Prostate gland (tissue), 2 donors: ENCODE data around the gene C6orf89. TPM values are rescaled to one million over a fixed set of nuclear protein-coding genes. Genes with fewer than 3 reads are reported as not detected.
A peak's percentile ranks its signal among the peaks of the same experiment; 100 is the strongest.

Experiments
- DNase-seq: peaks from one replicate; pipeline ENCODE4 v3.0.0-alpha.2; 2019; ENCODE audit warnings: low spot score
- H3K27ac ChIP-seq, 2 donors: fragments of 200-600 bp; sonication (generic); 2 replicates each; pipeline ENCODE4 v1.5.1; 2017 to 2019
- H3K27me3 ChIP-seq: fragments of 200-600 bp; sonication (generic); replicated peaks from 2 replicates; pipeline ENCODE4 v1.5.1; 2019; ENCODE audit not compliant: insufficient read depth
- H3K36me3 ChIP-seq, 2 donors: fragments of 200-600 bp; sonication (generic); 1 replicate in 1 of 2; 2 replicates in 1 of 2; pipeline versions ENCODE4 v1.5.1 to v1.8.1; 2017 to 2019
- H3K4me1 ChIP-seq: fragments of 200-600 bp; sonication (generic); replicated peaks from 2 replicates; pipeline ENCODE4 v1.5.1; 2019
- H3K4me3 ChIP-seq, 2 donors: fragments of 200-600 bp; sonication (generic); 2 replicates each; pipeline ENCODE4 v1.5.1; 2017 to 2019
- H3K9me3 ChIP-seq: fragments of 200-600 bp; sonication (generic); 2 replicates; pipeline ENCODE4 v1.5.1; 2017
- CTCF ChIP-seq, 4 experiments: fragments of 200-600 bp in 2 of 4; fragments of 450-650 bp in 2 of 4; sonication (generic) in 2 of 4; IDR thresholded peaks; 1 replicate in 3 of 4; 2 replicates in 1 of 4; pipeline ENCODE4 v1.5.1; 2016 to 2019; ENCODE audit warnings: antibody characterized with exemption in 4 of 4, mild to moderate bottlenecking in 2 of 4, moderate library complexity in 2 of 4
- POLR2A ChIP-seq: fragments of 450-650 bp; IDR thresholded peaks from one replicate; pipeline ENCODE4 v1.6.1; 2016; ENCODE audit warnings: antibody characterized with exemption, mild to moderate bottlenecking
- POLR2AphosphoS5 ChIP-seq: sonication (generic); formaldehyde crosslinking; IDR thresholded peaks from one replicate; pipeline ENCODE4 v1.6.1; 2017; ENCODE audit warnings: antibody characterized with exemption
- WGBS: methylation state at CpG from one replicate; pipeline ENCODE4 v1.1.5; 2018; 5-methylcytosine and 5-hydroxymethylcytosine counted together
- intact Hi-C: fragments of 100-400 bp; cut with DNase I; formaldehyde crosslinking; loops from one replicate; pipeline ENCODE4 v1.14.2; 2022
- total RNA-seq, 2 donors: library from RNA; depleted of rRNA; stranded (reverse); fragments of >200 nt; gene quantifications; one replicate each; pipeline ENCODE4 v1.1.0, GENCODE V29; 2016

The C6orf89 gene
- total RNA-seq, 2 donors from 2014 or later: 54.9 to 96.9 TPM

- Histone ChIP-seq H3K36me3 (no peaks in the 10 kb centered on the region), H3K4me3 (no peak overlapping the region), H3K27ac (no peak overlapping the region), H3K27me3 (no peaks in the 10 kb centered on the region), H3K9me3 (no peaks in the 10 kb centered on the region), H3K4me1 (no peaks in the 10 kb centered on the region)
- TF ChIP-seq POLR2A (no peak), POLR2AphosphoS5 (no peak), CTCF (IDR thresholded peaks at IDR 0.05) (no peak)
- intact Hi-C loops: no loop called here
- DNase-seq: no peak
- 95% methylated on average over 1 of the region's 1 CpG for WGBS
Measured at GRCh38 chr6:36873115-36873514, 12.6 kb upstream of the C6orf89 start.

- TF ChIP-seq POLR2AphosphoS5 (no peak), CTCF (IDR thresholded peaks at IDR 0.05) (peak in 1 of 4 experiments; percentile 16)
Measured at GRCh38 chr6:36873612-36874442, 11.9 kb upstream of the C6orf89 start.

GRCh38 chr6:36874443-36875249 is 11.1 kb upstream of the C6orf89 start, which contains the start of gene PPIL1:
PPIL1 (minus strand) TSS chr6:36874803; CDS start chr6:36874772, 31 bp downstream.
- H3K36me3 ChIP-seq: no peaks in the 10 kb centered on the region
- H3K4me3 ChIP-seq: peak within 1 kb of the TSS; percentile 75 to 81
- intact Hi-C loops: no loop called here
- H3K4me1 ChIP-seq: no peaks in the 10 kb centered on the region
- H3K27ac ChIP-seq: peak within 1 kb of the TSS; percentile 79 to 80
- TF ChIP-seq POLR2A (peak; percentile 41), CTCF (IDR thresholded peaks at IDR 0.05) (peak in 1 of 4 experiments; percentile 25), POLR2AphosphoS5 (peak; percentile 60)
- no peaks in the 10 kb centered on the region for H3K9me3 ChIP-seq
- H3K27me3 ChIP-seq: no peaks in the 10 kb centered on the region
- under 1% methylated on average over 54 of the region's 54 CpGs for WGBS
- peak; percentile 75 for DNase-seq

More at GRCh38 chr6:36873612-36874442, 11.9 kb upstream of the C6orf89 start:
- Histone ChIP-seq H3K27me3 (no peaks in the 10 kb centered on the region), H3K36me3 (no peaks in the 10 kb centered on the region), H3K27ac (peak overlapping the region; percentile 79 to 80), H3K4me3 (peak overlapping the region; percentile 75 to 81), H3K4me1 (no peaks in the 10 kb centered on the region), H3K9me3 (no peaks in the 10 kb centered on the region)
- intact Hi-C loops: no loop called here
- WGBS: 7% methylated on average over 11 of the region's 11 CpGs
- no peak for DNase-seq

- H3K9me3 ChIP-seq: no peaks in the 10 kb centered on the region
- H3K4me3 ChIP-seq: peak overlapping the region; percentile 75 to 81
- peak overlapping the region; percentile 79 to 80 for H3K27ac ChIP-seq
- no peaks in the 10 kb centered on the region for H3K36me3 ChIP-seq
- intact Hi-C loops: no loop called here
- WGBS: 28% methylated on average over 6 of the region's 6 CpGs
- no peaks in the 10 kb centered on the region for H3K4me1 ChIP-seq
- H3K27me3 ChIP-seq: no peaks in the 10 kb centered on the region
- no peak for DNase-seq
- TF ChIP-seq POLR2A (no peak), POLR2AphosphoS5 (no peak), CTCF (IDR thresholded peaks at IDR 0.05) (no peak)
Measured at GRCh38 chr6:36875250-36875633, 10.5 kb upstream of the C6orf89 start.
